ENCODE data around the gene ZNF879.

GRCh38 chr5:178991190-178992145, 32.1 kb upstream of the ZNF879 start:
- TF ChIP-seq CTCF (IDR thresholded peaks at IDR 0.05; ENCODE audit: low read length), result no peak
- TF ChIP-seq EZH2 (IDR thresholded peaks at IDR 0.05; ENCODE audit: borderline replicate concordance, low read length), result no peak
